Left renal pelvis (tissue), 4 donors: ENCODE results near the gene RIN1. TPM values are rescaled to one million over a fixed set of nuclear protein-coding genes. Genes with fewer than 3 reads are reported as not detected.

ENCODE experiments used
- DNase-seq, 4 donors: peaks; one replicate each; pipeline ENCODE4 v3.0.0-alpha.2; 2013; ENCODE audit warnings: low read depth in 4 of 4, low spot score in 3 of 4
- polyA plus RNA-seq, 4 donors: library from polyadenylated mRNA; unstranded; fragments of 120-200 nt; gene quantifications; one replicate each; pipeline ENCODE4 v1.2.1, GENCODE V29; 2013; ENCODE audit not compliant: insufficient read length in 4 of 4

RIN1 gene
- polyA plus RNA-seq, 4 donors: 1.7 to 3.7 (median 2.5) TPM

DNA sequence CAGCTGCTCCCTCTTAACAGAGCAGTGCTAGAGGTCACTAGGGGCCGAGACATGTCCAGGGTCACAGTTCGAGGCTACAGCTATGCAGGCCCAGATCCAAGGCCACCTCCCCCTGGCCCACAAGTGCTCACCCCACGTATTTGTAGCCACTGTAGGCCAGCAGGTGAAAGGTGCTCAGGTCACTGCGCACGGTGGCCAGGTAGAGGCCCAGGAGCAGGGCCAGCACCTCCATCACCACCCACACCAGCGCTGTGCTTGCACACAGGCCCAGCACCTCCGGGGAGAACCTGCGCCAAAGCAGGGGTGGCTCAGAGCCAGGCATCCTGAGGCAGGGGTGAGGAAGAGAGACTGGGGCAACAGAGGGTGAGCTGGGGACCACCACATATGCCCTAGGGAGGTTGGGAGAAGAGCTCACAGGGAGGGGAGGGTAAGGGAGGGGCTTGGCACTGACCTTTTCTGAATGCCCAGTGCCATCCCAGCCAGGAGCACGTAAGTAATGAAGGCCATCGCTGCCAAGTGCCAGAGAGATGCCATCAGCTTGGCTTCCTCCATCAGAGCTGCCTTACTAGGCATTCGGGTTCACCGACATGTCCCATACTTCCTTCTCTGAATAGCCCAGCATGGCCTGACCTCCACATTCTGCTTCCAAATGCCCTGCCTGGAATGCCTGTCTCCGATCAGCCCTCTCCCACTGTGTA, 50.8 kb downstream of the RIN1 start:
- DNase-seq: no peak

GRCh38 chr11:66284526-66285078, 51.6 kb downstream of the RIN1 start:
- DNase-seq: no peak

- no peak for DNase-seq
Measured at GRCh38 chr11:66283461-66284105, 52.7 kb downstream of the RIN1 start.

DNA sequence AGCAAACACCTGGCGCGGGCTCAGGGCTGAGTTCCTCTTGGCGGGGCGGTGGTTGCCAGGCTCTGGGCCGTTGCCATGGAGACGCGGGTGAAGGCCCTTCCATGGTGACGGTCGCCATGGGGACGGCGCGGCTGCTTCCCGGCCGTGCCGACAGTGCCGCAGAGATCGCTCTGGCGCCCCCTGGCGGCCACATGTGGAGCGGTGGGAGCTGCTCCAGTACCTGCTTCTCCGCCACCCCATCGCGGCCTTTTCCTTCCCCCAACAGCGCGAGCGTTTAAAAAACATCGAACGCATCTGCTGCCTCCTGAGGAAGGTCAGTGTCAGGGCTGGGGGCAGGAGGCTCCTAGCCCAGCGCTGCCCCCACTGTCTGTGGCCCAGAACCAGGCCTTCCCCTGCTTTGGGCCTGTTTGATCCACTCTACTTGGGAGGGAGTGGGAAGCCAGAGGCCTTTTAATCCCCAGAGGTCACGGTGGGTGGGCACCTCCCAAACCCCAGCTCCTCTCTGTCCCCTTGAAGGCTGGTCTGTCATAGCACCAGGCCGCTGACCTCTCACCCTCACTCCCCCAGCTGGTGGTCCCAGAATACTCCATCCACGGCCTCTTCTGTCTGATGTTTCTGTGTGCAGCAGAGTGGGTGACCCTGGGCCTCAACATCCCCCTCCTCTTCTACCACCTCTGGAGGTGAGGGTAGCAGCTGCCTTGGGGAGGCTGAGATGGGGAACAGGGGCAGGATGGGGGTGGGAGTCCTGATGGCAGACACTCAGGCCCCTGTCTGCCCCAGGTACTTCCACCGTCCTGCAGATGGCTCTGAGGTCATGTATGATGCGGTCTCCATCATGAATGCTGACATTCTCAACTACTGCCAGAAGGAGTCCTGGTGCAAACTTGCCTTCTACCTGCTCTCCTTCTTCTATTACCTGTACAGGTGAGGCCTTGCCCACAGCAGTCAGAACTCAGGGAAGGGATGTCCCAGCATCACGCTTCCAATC, 53.5 kb downstream of the RIN1 start:
- peak; percentile 83 to 94 (median 90) for DNase-seq

Other genes starting within 250 kb of the RIN1 start
- gene KLC2, start 78.7 kb downstream of the RIN1 start, polyA plus RNA-seq: 10 to 100 TPM; 16.3 to 29.2 (median 18.9) TPM
- gene RAB1B, start 67.8 kb downstream of the RIN1 start, polyA plus RNA-seq: 100 to 1,000 TPM; 103 to 140 (median 121) TPM
- gene CNIH2, start 58.3 kb downstream of the RIN1 start, polyA plus RNA-seq: 1 to 10 TPM; 3.6 to 6.1 (median 4.3) TPM
- 10 to 100 TPM; 43.0 to 57.7 (median 51.7) TPM for gene YIF1A, start 47.3 kb downstream of the RIN1 start, polyA plus RNA-seq
- gene TMEM151A, start 44.5 kb downstream of the RIN1 start, polyA plus RNA-seq: not detected
- gene CD248, start 19.4 kb downstream of the RIN1 start, polyA plus RNA-seq: 100 to 1,000 TPM in 1 of 4 donors, 10 to 100 TPM in 3; 66.3 to 240 (median 72.3) TPM
- gene BRMS1, start 8.7 kb upstream of the RIN1 start, polyA plus RNA-seq: 10 to 100 TPM; 15.3 to 36.1 (median 29.9) TPM
- 10 to 100 TPM; 49.2 to 53.2 (median 50.5) TPM for gene B4GAT1, start 11.2 kb upstream of the RIN1 start, polyA plus RNA-seq
- 10 to 100 TPM in 3 of 4 donors, 1 to 10 TPM in 1; 2.8 to 29.9 (median 17.9) TPM for gene SLC29A2, start 35.3 kb upstream of the RIN1 start, polyA plus RNA-seq
- under 1 TPM; 0.19 to 0.57 (median 0.42) TPM for gene NPAS4, start 84.6 kb upstream of the RIN1 start, polyA plus RNA-seq
- 10 to 100 TPM; 56.8 to 82.2 (median 72.2) TPM for gene MRPL11, start 102.4 kb upstream of the RIN1 start, polyA plus RNA-seq
- gene PELI3, start 130.5 kb upstream of the RIN1 start, polyA plus RNA-seq: 1 to 10 TPM; 4.8 to 6.9 (median 6.1) TPM
- 10 to 100 TPM in 3 of 4 donors, 1 to 10 TPM in 1; 7.7 to 22.6 (median 20.6) TPM for gene DPP3, start 144.0 kb upstream of the RIN1 start, polyA plus RNA-seq
- gene BBS1, start 174.2 kb upstream of the RIN1 start, polyA plus RNA-seq: 10 to 100 TPM; 36.5 to 96.9 (median 70.8) TPM
- 1 to 10 TPM; 5.9 to 9.8 (median 7.5) TPM for gene ZDHHC24, start 209.6 kb upstream of the RIN1 start, polyA plus RNA-seq
- under 1 TPM; 0.27 to 0.52 (median 0.48) TPM for gene ACTN3, start 210.5 kb upstream of the RIN1 start, polyA plus RNA-seq
- gene CTSF, start 232.2 kb upstream of the RIN1 start, polyA plus RNA-seq: 100 to 1,000 TPM in 3 of 4 donors, 10 to 100 TPM in 1; 93.0 to 112 (median 104) TPM